Measurements from ENCODE around the gene SH3BP4.

The SH3BP4 gene

DNA sequence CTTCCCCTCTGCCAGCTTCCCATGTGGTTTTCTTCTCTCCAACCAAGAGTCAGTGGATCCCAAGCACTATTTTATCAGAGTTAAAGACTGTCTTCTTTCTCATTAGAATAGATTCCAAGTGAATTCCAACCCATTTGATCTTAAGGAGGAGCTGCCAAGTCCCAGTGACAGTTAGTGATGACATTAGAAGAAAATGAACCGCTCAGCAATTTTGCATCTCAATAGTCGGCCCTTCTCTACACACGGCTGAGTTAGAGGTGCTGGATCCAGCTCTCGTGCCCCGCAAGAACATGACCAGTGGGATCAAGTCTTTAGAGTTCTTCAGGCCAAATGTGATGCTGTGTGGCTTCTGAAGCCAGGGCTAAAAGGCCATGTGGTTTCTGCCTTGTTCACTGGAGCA is 132.6 kb downstream of the SH3BP4 start:
- Histone ChIP-seq H3K27me3 (ENCODE audit: insufficient read depth, low read length, poor library complexity) (peaks cover 33% of the 10 kb centered on the region), H3K9me3 (ENCODE audit: insufficient read depth, low read length, severe bottlenecking) (no peaks in the 10 kb centered on the region), H3K4me3 (ENCODE audit: low read depth in 1 of 2, low read length in 2 of 2) (no peak overlapping the region), H3K36me3 (ENCODE audit: insufficient read depth, low read length) (no peaks in the 10 kb centered on the region), H3K27ac (ENCODE audit: low read length) (no peak overlapping the region), H2AFZ (ENCODE audit: low read depth, low read length) (no peak overlapping the region), H4K20me1 (ENCODE audit: insufficient read depth, low read length) (no peaks in the 10 kb centered on the region), H3K79me2 (ENCODE audit: insufficient read depth, low read length) (no peaks in the 10 kb centered on the region), H3K4me1 (ENCODE audit: insufficient read depth, low read length) (no peaks in the 10 kb centered on the region), H3K4me2 (ENCODE audit: insufficient read depth, low read length) (no peak overlapping the region), H3K9ac (ENCODE audit: low read depth, low read length) (no peak overlapping the region)
- no peak for DNase-seq
- ATAC-seq (ENCODE audit: insufficient read depth, low read depth): no peak
- TF ChIP-seq CTCF (IDR thresholded peaks at IDR 0.05; ENCODE audit: borderline replicate concordance, extremely low read depth, low read length, poor library complexity, severe bottlenecking) (no peak), EZH2 (IDR thresholded peaks at IDR 0.05; ENCODE audit: borderline replicate concordance, low read depth, low read length, severe bottlenecking) (no peak)

GRCh38 chr2:235085476-235085875 is 133.7 kb downstream of the SH3BP4 start:
- no peak for TF ChIP-seq EZH2 (IDR thresholded peaks at IDR 0.05; ENCODE audit: borderline replicate concordance, low read depth, low read length, severe bottlenecking)
- TF ChIP-seq CTCF (IDR thresholded peaks at IDR 0.05; ENCODE audit: borderline replicate concordance, extremely low read depth, low read length, poor library complexity, severe bottlenecking): no peak
- H3K4me1 ChIP-seq (ENCODE audit: insufficient read depth, low read length): no peaks in the 10 kb centered on the region
- no peak overlapping the region for H3K27ac ChIP-seq (ENCODE audit: low read length)
- DNase-seq (no peak), ATAC-seq (ENCODE audit: insufficient read depth, low read depth) (no peak)
- H3K27me3 ChIP-seq (ENCODE audit: insufficient read depth, low read length, poor library complexity): peaks cover 33% of the 10 kb centered on the region
- H3K4me3 ChIP-seq (ENCODE audit: low read depth in 1 of 2, low read length in 2 of 2): no peak overlapping the region
- no peak overlapping the region for H3K9ac ChIP-seq (ENCODE audit: low read depth, low read length)
- no peak overlapping the region for H3K4me2 ChIP-seq (ENCODE audit: insufficient read depth, low read length)
- no peaks in the 10 kb centered on the region for H3K36me3 ChIP-seq (ENCODE audit: insufficient read depth, low read length)
- no peak overlapping the region for H2AFZ ChIP-seq (ENCODE audit: low read depth, low read length)
- no peaks in the 10 kb centered on the region for H4K20me1 ChIP-seq (ENCODE audit: insufficient read depth, low read length)
- H3K9me3 ChIP-seq (ENCODE audit: insufficient read depth, low read length, severe bottlenecking): no peaks in the 10 kb centered on the region
- H3K79me2 ChIP-seq (ENCODE audit: insufficient read depth, low read length): no peaks in the 10 kb centered on the region

- Histone ChIP-seq H3K27me3 (ENCODE audit: insufficient read depth, low read length, poor library complexity) (peaks cover 33% of the 10 kb centered on the region), H3K9ac (ENCODE audit: low read depth, low read length) (no peak overlapping the region), H4K20me1 (ENCODE audit: insufficient read depth, low read length) (no peaks in the 10 kb centered on the region), H3K79me2 (ENCODE audit: insufficient read depth, low read length) (no peaks in the 10 kb centered on the region), H3K27ac (ENCODE audit: low read length) (no peak overlapping the region), H2AFZ (ENCODE audit: low read depth, low read length) (no peak overlapping the region), H3K4me3 (ENCODE audit: low read depth in 1 of 2, low read length in 2 of 2) (no peak overlapping the region), H3K4me2 (ENCODE audit: insufficient read depth, low read length) (no peak overlapping the region), H3K4me1 (ENCODE audit: insufficient read depth, low read length) (no peaks in the 10 kb centered on the region), H3K36me3 (ENCODE audit: insufficient read depth, low read length) (no peaks in the 10 kb centered on the region), H3K9me3 (ENCODE audit: insufficient read depth, low read length, severe bottlenecking) (no peaks in the 10 kb centered on the region)
- DNase-seq (no peak), ATAC-seq (ENCODE audit: insufficient read depth, low read depth) (no peak)
- TF ChIP-seq CTCF (IDR thresholded peaks at IDR 0.05; ENCODE audit: borderline replicate concordance, extremely low read depth, low read length, poor library complexity, severe bottlenecking) (no peak), EZH2 (IDR thresholded peaks at IDR 0.05; ENCODE audit: borderline replicate concordance, low read depth, low read length, severe bottlenecking) (no peak)
Measured at GRCh38 chr2:235086481-235087184, 134.8 kb downstream of the SH3BP4 start.

Measured in DND-41 (cell line).